Neural cell (in vitro differentiated cells): ENCODE data around the gene NT5M. TPM values are rescaled to one million over a fixed set of nuclear protein-coding genes. Genes with fewer than 3 reads are reported as not detected.
"Not testable (repeated sequence)": the region's sequence is repeated elsewhere in the genome, so short reads cannot be mapped to it uniquely, and the experiment has no call there.

Experiments used
- H2AFZ ChIP-seq: fragments of 200-600, 300-800 bp; sonication (generic), shearing (Covaris generic); 2 replicates; pipeline ENCODE4 v1.6.0; 2014; ENCODE audit warnings: low read depth, mild to moderate bottlenecking, antibody characterized with exemption, low read length, moderate library complexity
- H3F3A ChIP-seq: fragments of 200-600 bp; shearing (Covaris generic); 2 replicates; pipeline ENCODE4 v1.6.1; 2016; ENCODE audit warnings: mild to moderate bottlenecking, moderate library complexity, mixed read lengths, antibody characterized with exemption, low read length; ENCODE audit not compliant: insufficient read depth, poor library complexity, severe bottlenecking
- H3K27ac ChIP-seq: fragments of 200-600, 300-800 bp; sonication (generic), shearing (Covaris generic); 2 replicates; pipeline ENCODE4 v1.5.1; 2014; ENCODE audit warnings: mild to moderate bottlenecking, low read length, moderate library complexity
- H3K27me3 ChIP-seq: fragments of 300-800, 200-600 bp; sonication (generic), shearing (Covaris generic); 2 replicates; pipeline ENCODE4 v1.6.0; 2014; ENCODE audit warnings: mild to moderate bottlenecking, low read depth, low read length, moderate library complexity; ENCODE audit not compliant: insufficient read depth
- H3K36me3 ChIP-seq: fragments of 300-800, 200-600 bp; sonication (generic), shearing (Covaris generic); 2 replicates; pipeline ENCODE4 v1.5.1; 2014; ENCODE audit warnings: mild to moderate bottlenecking, antibody characterized with exemption, low read length, moderate library complexity; ENCODE audit not compliant: insufficient read depth
- H3K4me2 ChIP-seq: fragments of 300-800, 200-600 bp; sonication (generic), shearing (Covaris generic); 2 replicates; pipeline ENCODE4 v1.6.0; 2014; ENCODE audit warnings: mild to moderate bottlenecking, low read length
- H3K4me3 ChIP-seq: fragments of 300-800, 200-600 bp; sonication (generic), shearing (Covaris generic); 2 replicates; pipeline ENCODE4 v1.5.1; 2014; ENCODE audit warnings: mild to moderate bottlenecking, low read length, moderate library complexity
- H3K79me2 ChIP-seq: fragments of 200-600 bp; shearing (Covaris generic); replicated peaks from 2 replicates; pipeline ENCODE4 v1.6.0; 2014; ENCODE audit warnings: mild to moderate bottlenecking, low read length, moderate library complexity; ENCODE audit not compliant: insufficient read depth
- H3K9ac ChIP-seq: fragments of 300-800, 200-600 bp; sonication (generic), shearing (Covaris generic); 2 replicates; pipeline ENCODE4 v1.6.1; 2016; ENCODE audit warnings: mild to moderate bottlenecking, low read length, mixed read lengths
- H3K9me2 ChIP-seq: fragments of 200-600 bp; shearing (Covaris generic); 2 replicates; pipeline ENCODE4 v1.6.1; 2016; ENCODE audit warnings: mild to moderate bottlenecking, low read length, mixed read lengths; ENCODE audit not compliant: insufficient read depth
- H3K9me3 ChIP-seq: fragments of 200-600, 300-800 bp; sonication (generic), shearing (Covaris generic); 2 replicates; pipeline ENCODE4 v1.6.1; 2016; ENCODE audit warnings: mild to moderate bottlenecking, mixed run types, low read length, moderate library complexity, mixed read lengths
- H4K20me1 ChIP-seq: fragments of 200-600 bp; shearing (Covaris generic); 2 replicates; pipeline ENCODE4 v1.6.1; 2016; ENCODE audit warnings: mild to moderate bottlenecking, mixed run types; ENCODE audit not compliant: insufficient read depth
- EP300 ChIP-seq: fragments of 450-650 bp; conservative IDR thresholded peaks from 2 replicates; pipeline ENCODE4 v1.6.1; 2014; ENCODE audit warnings: antibody characterized with exemption, mild to moderate bottlenecking, moderate library complexity; ENCODE audit not compliant: poor library complexity, severe bottlenecking
- EZH2 ChIP-seq: fragments of 200-600, 300-800 bp; shearing (Covaris generic), sonication (generic); IDR thresholded peaks from 2 replicates; pipeline ENCODE4 v1.6.1; 2014; ENCODE audit warnings: antibody characterized with exemption, low read length, borderline replicate concordance, mild to moderate bottlenecking; ENCODE audit not compliant: insufficient read depth, poor library complexity, severe bottlenecking
- MXI1 ChIP-seq: fragments of 450-650 bp; conservative IDR thresholded peaks from 2 replicates; pipeline ENCODE4 v1.6.1; 2014; ENCODE audit warnings: antibody characterized with exemption, mild to moderate bottlenecking; ENCODE audit not compliant: poor library complexity, severe bottlenecking
- POLR2AphosphoS5 ChIP-seq: IDR thresholded peaks from 2 replicates; pipeline ENCODE4 v1.6.1; 2012
- RAD21 ChIP-seq: fragments of 450-650 bp; conservative IDR thresholded peaks from 2 replicates; pipeline ENCODE4 v1.6.1; 2014; ENCODE audit warnings: antibody characterized with exemption, mild to moderate bottlenecking, moderate library complexity
- SMC3 ChIP-seq: fragments of 450-650 bp; conservative IDR thresholded peaks from 2 replicates; pipeline ENCODE4 v1.6.1; 2014; ENCODE audit warnings: antibody characterized with exemption, mild to moderate bottlenecking, moderate library complexity; ENCODE audit not compliant: poor library complexity
- TAF1 ChIP-seq: IDR thresholded peaks from 2 replicates; pipeline ENCODE4 v1.6.1; 2012; ENCODE audit warnings: low read depth
- polyA plus RNA-seq: library from polyadenylated mRNA; depleted of rRNA; stranded (reverse); fragments of >200 nt; gene quantifications from 2 replicates; pipeline ENCODE4 v1.2.3, GENCODE V29; 2014
- TF ChIP-seq, protein P1 (sequence below): fragments of 450-650 bp; IDR thresholded peaks from 2 replicates; pipeline ENCODE4 v1.5.1; 2014; ENCODE audit warnings: antibody characterized with exemption, mild to moderate bottlenecking, moderate library complexity; ENCODE audit not compliant: poor library complexity, severe bottlenecking
- TF ChIP-seq, protein P2 (sequence below): IDR thresholded peaks from 2 replicates; pipeline ENCODE4 v1.6.1; 2012; ENCODE audit warnings: borderline replicate concordance

NT5M gene
- polyA plus RNA-seq, 1 donor from 2014 or later, result 11.1 TPM

DNA sequence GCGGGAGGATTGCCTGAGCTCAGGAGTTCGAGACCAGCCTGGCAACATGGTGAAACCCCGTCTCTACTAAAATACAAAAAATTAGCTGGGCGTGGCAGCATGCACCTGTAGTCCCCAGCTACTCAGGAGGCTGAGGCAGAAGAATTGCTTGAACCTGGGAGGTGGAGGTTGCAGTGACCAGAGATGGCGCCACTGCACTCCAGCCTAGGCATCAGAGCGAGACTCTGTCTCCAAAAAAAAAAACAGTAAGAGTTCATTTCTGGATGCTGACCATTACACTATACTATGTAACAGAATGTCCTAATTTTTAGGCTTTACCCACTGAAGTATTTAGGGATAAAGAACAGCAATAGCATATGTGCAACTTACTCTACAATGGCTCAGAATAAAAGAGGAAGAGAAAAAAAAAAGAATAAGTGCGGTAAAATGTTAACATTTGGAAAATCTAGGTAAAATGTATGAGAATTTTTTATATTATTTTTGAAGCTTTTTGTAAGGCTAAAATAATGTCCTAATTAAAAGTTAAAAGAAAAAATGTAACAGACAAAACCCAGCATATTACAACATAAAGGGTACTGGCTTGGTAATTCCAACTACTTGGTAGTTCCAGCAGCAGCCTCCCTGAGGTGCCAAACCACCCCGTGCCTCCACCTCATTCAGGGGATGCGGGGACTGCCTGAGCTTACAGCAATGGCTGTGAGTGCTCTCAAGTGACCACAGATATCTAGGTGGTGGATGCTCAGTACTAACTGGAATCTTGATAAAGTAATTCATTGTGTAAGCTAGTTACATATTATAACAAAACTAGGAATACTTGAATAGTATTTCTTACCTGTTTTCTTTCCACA is 33.0 kb upstream of the NT5M start:
- TF ChIP-seq, protein P1, sequence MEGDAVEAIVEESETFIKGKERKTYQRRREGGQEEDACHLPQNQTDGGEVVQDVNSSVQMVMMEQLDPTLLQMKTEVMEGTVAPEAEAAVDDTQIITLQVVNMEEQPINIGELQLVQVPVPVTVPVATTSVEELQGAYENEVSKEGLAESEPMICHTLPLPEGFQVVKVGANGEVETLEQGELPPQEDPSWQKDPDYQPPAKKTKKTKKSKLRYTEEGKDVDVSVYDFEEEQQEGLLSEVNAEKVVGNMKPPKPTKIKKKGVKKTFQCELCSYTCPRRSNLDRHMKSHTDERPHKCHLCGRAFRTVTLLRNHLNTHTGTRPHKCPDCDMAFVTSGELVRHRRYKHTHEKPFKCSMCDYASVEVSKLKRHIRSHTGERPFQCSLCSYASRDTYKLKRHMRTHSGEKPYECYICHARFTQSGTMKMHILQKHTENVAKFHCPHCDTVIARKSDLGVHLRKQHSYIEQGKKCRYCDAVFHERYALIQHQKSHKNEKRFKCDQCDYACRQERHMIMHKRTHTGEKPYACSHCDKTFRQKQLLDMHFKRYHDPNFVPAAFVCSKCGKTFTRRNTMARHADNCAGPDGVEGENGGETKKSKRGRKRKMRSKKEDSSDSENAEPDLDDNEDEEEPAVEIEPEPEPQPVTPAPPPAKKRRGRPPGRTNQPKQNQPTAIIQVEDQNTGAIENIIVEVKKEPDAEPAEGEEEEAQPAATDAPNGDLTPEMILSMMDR, result no peak
- TF ChIP-seq POLR2AphosphoS5 (no peak), EP300 (no peak), MXI1 (no peak), RAD21 (no peak), SMC3 (no peak), TAF1 (no peak), EZH2 (no peak)
- TF ChIP-seq, protein P2, sequence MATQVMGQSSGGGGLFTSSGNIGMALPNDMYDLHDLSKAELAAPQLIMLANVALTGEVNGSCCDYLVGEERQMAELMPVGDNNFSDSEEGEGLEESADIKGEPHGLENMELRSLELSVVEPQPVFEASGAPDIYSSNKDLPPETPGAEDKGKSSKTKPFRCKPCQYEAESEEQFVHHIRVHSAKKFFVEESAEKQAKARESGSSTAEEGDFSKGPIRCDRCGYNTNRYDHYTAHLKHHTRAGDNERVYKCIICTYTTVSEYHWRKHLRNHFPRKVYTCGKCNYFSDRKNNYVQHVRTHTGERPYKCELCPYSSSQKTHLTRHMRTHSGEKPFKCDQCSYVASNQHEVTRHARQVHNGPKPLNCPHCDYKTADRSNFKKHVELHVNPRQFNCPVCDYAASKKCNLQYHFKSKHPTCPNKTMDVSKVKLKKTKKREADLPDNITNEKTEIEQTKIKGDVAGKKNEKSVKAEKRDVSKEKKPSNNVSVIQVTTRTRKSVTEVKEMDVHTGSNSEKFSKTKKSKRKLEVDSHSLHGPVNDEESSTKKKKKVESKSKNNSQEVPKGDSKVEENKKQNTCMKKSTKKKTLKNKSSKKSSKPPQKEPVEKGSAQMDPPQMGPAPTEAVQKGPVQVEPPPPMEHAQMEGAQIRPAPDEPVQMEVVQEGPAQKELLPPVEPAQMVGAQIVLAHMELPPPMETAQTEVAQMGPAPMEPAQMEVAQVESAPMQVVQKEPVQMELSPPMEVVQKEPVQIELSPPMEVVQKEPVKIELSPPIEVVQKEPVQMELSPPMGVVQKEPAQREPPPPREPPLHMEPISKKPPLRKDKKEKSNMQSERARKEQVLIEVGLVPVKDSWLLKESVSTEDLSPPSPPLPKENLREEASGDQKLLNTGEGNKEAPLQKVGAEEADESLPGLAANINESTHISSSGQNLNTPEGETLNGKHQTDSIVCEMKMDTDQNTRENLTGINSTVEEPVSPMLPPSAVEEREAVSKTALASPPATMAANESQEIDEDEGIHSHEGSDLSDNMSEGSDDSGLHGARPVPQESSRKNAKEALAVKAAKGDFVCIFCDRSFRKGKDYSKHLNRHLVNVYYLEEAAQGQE, result no peak

DNA sequence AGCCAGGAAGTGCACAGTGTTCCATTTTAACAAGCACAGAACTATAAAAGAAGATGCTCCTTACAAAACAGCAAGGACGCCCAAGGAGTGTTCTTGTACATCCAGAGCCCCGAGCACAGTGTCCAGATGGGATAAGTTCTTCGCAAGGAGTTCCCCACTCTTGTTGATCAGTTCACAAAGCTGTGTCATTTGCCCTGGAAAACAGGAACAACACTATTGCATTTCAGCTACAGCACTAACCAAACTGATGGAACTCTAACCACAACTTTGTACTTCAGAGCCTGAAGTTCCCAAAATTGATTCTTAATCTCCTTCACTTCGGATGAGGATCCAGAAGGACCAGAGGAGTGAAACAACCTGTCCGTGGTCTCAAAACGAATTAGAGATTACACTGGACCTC is 27.2 kb upstream of the NT5M start:
- H3K9ac ChIP-seq, result no peak overlapping the region
- H3F3A ChIP-seq, result no peaks in the 10 kb centered on the region
- no peak for TF ChIP-seq MXI1
- TF ChIP-seq POLR2AphosphoS5, result no peak
- TF ChIP-seq, protein P1, result no peak
- TF ChIP-seq RAD21, result no peak
- no peak for TF ChIP-seq EP300
- TF ChIP-seq, protein P2, result no peak
- no peak for TF ChIP-seq TAF1
- no peak for TF ChIP-seq SMC3
- H3K9me2 ChIP-seq, result no peaks in the 10 kb centered on the region
- H3K36me3 ChIP-seq, result no peaks in the 10 kb centered on the region
- H3K27ac ChIP-seq, result no peak overlapping the region
- H3K9me3 ChIP-seq, result no peaks in the 10 kb centered on the region
- no peaks in the 10 kb centered on the region for H3K27me3 ChIP-seq
- peaks cover 34% of the 10 kb centered on the region for H3K79me2 ChIP-seq
- no peak overlapping the region for H3K4me2 ChIP-seq
- H2AFZ ChIP-seq, result no peak overlapping the region
- H4K20me1 ChIP-seq, result no peaks in the 10 kb centered on the region
- no peak overlapping the region for H3K4me3 ChIP-seq

More for the DNA sequence above, 33.0 kb upstream of the NT5M start:
- no peak overlapping the region for H3K27ac ChIP-seq
- H3K27me3 ChIP-seq, result no peaks in the 10 kb centered on the region
- H3K9ac ChIP-seq, result no peak overlapping the region
- no peaks in the 10 kb centered on the region for H3K9me3 ChIP-seq
- H3K4me3 ChIP-seq, result no peak overlapping the region
- H3K9me2 ChIP-seq, result no peaks in the 10 kb centered on the region
- peaks cover 3% of the 10 kb centered on the region for H3K79me2 ChIP-seq
- H3K4me2 ChIP-seq, result no peak overlapping the region
- no peaks in the 10 kb centered on the region for H3K36me3 ChIP-seq
- no peaks in the 10 kb centered on the region for H3F3A ChIP-seq
- H4K20me1 ChIP-seq, result no peaks in the 10 kb centered on the region
- H2AFZ ChIP-seq, result no peak overlapping the region

DNA sequence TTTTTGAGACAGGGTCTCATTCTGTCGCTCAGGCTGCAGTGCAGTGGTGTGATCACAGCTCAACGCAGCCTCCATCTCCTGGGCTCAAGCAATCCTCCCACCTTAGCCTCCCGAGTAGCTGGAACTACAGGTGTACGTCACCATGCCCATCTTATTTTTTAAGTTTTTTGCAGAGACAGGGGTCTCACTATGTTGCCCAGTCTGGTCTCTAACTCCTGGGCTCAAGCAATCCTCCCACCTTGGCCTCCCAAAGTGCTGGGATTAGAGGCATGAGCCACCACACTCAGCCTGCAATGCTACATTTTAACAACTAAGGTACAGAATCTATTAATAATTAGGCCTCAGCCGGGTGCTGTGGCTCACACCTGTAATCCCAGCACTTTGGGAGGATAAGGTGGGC is 25.7 kb upstream of the NT5M start:
- H3K9me2 ChIP-seq, H3K36me3 ChIP-seq, H3K4me2 ChIP-seq, H3K27ac ChIP-seq, H3K27me3 ChIP-seq, H2AFZ ChIP-seq, H3K4me3 ChIP-seq, H3K9ac ChIP-seq, H3F3A ChIP-seq, H3K9me3 ChIP-seq, H4K20me1 ChIP-seq: not testable (repeated sequence)
- peaks cover 34% of the 10 kb centered on the region for H3K79me2 ChIP-seq
